ENCODE results near the gene GNAT2. TPM values are rescaled to one million over a fixed set of nuclear protein-coding genes. Genes with fewer than 3 reads are reported as not detected.
A peak's percentile ranks its signal among the peaks of the same experiment; 100 is the strongest.

The GNAT2 gene
- total and polyA plus RNA-seq, 2 experiments from 2014 or later = not detected

- TF ChIP-seq, protein P1, sequence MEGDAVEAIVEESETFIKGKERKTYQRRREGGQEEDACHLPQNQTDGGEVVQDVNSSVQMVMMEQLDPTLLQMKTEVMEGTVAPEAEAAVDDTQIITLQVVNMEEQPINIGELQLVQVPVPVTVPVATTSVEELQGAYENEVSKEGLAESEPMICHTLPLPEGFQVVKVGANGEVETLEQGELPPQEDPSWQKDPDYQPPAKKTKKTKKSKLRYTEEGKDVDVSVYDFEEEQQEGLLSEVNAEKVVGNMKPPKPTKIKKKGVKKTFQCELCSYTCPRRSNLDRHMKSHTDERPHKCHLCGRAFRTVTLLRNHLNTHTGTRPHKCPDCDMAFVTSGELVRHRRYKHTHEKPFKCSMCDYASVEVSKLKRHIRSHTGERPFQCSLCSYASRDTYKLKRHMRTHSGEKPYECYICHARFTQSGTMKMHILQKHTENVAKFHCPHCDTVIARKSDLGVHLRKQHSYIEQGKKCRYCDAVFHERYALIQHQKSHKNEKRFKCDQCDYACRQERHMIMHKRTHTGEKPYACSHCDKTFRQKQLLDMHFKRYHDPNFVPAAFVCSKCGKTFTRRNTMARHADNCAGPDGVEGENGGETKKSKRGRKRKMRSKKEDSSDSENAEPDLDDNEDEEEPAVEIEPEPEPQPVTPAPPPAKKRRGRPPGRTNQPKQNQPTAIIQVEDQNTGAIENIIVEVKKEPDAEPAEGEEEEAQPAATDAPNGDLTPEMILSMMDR (IDR thresholded peaks at IDR 0.05; ENCODE audit: low read depth, low read length) = no peak
- H3K36me3 ChIP-seq = peaks cover 2% of the 10 kb centered on the region
- H3K9me3 ChIP-seq (ENCODE audit: low read depth) = no peaks in the 10 kb centered on the region
- H3K27ac ChIP-seq = no peak overlapping the region
- no peak for DNase-seq (ENCODE audit: low read depth in 1 of 2, low spot score in 1 of 2)
- no peaks in the 10 kb centered on the region for H3K27me3 ChIP-seq
- no peaks in the 10 kb centered on the region for H3K4me1 ChIP-seq (ENCODE audit: low read depth)
- no peak overlapping the region for H3K4me3 ChIP-seq
Observed at GRCh38 chr1:109624201-109625010, 5.0 kb upstream of the GNAT2 start.

DNA sequence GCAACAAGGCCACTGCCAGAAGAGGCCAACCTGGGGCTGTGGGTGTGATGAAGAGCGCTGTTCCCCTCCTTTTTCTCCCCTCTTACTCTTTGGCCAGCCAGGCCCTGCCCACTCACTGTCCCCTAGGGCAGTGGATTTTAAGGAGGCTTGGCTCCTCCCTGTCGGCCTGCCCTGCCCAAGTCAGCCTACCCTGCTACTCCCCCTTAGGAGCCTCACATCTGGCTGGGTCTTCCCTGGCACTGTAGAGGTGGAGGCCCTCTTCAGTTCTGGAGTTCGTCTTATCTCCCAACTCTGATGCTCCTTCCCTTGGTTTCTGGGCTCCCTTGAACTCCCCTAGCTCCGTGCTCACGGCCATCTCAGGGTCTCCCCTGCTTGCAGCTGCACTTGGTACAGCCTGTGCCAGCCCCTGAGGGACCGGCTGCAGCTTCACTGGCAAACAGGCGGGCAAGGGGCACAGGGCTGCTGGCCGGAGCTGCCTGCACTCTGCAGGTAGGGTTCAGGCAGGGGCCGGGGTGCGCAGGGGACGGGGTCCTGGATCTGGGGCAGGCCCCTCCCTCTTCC is 4.3 kb upstream of the GNAT2 start:
- H3K4me1 ChIP-seq (ENCODE audit: low read depth) = no peaks in the 10 kb centered on the region

GRCh38 chr1:109622895-109623294 is 3.5 kb upstream of the GNAT2 start:
- no peak for DNase-seq (ENCODE audit: low read depth in 1 of 2, low spot score in 1 of 2)
- no peak overlapping the region for H3K4me3 ChIP-seq
- H3K4me1 ChIP-seq (ENCODE audit: low read depth) = no peaks in the 10 kb centered on the region
- no peaks in the 10 kb centered on the region for H3K9me3 ChIP-seq (ENCODE audit: low read depth)
- no peaks in the 10 kb centered on the region for H3K36me3 ChIP-seq
- no peak overlapping the region for H3K27ac ChIP-seq
- H3K27me3 ChIP-seq = no peaks in the 10 kb centered on the region
- TF ChIP-seq, protein P1 (IDR thresholded peaks at IDR 0.05; ENCODE audit: low read depth, low read length) = no peak

More for the DNA sequence above, 4.3 kb upstream of the GNAT2 start:
- Histone ChIP-seq H3K9me3 (ENCODE audit: low read depth) (no peaks in the 10 kb centered on the region), H3K27ac (no peak overlapping the region), H3K4me3 (no peak overlapping the region), H3K27me3 (no peaks in the 10 kb centered on the region), H3K36me3 (no peaks in the 10 kb centered on the region)
- TF ChIP-seq, protein P1 (IDR thresholded peaks at IDR 0.05; ENCODE audit: low read depth, low read length) = no peak
- no peak for DNase-seq (ENCODE audit: low read depth in 1 of 2, low spot score in 1 of 2)

- Histone ChIP-seq H3K27ac (no peak overlapping the region), H3K36me3 (no peaks in the 10 kb centered on the region), H3K4me1 (ENCODE audit: low read depth) (no peaks in the 10 kb centered on the region), H3K4me3 (no peak overlapping the region), H3K27me3 (no peaks in the 10 kb centered on the region), H3K9me3 (ENCODE audit: low read depth) (no peaks in the 10 kb centered on the region)
- no peak for DNase-seq (ENCODE audit: low read depth in 1 of 2, low spot score in 1 of 2)
- TF ChIP-seq, protein P1 (IDR thresholded peaks at IDR 0.05; ENCODE audit: low read depth, low read length) = no peak
Observed at GRCh38 chr1:109622137-109622892, 2.9 kb upstream of the GNAT2 start.

DNA sequence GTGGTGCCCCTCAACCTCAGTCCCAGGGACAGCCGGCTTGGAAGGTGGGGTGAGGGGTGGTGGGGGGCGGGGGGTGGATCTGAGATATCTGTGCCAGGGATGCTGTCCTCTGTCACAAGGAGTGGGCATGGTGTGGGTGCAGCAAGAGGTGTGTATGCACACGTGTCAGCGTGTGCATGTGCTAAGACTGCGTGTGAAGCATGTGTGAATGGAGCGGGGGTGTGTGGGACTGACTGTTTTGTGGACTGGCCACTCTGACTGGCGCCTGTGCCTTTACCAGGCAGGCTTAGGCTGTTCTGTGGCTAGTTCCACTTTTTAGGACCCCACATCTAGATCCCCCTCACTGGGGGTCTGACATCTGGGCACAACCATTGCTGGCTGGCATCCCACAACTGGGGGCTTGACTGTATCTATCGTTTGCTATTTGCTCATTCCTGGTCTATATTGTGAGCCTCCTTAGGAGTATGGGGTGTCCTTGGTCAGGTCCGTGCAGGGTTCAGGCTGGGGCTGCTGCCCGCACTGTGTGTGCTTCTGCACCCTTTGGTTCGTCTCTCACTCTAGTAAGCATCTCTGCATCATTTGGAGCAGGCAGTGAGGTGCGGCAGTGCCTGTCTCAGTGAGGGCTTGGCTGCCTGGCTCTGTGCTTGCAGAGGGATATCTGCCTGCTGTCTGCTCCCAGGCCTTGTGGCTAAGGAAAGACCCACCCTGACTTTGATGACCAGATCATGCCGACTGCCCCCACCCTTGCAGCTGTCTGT is 2.1 kb upstream of the GNAT2 start:
- no peak overlapping the region for H3K27ac ChIP-seq
- DNase-seq (ENCODE audit: low read depth in 1 of 2, low spot score in 1 of 2) = no peak
- H3K36me3 ChIP-seq = no peaks in the 10 kb centered on the region
- no peaks in the 10 kb centered on the region for H3K9me3 ChIP-seq (ENCODE audit: low read depth)
- H3K4me1 ChIP-seq (ENCODE audit: low read depth) = no peaks in the 10 kb centered on the region
- H3K4me3 ChIP-seq = peak overlapping the region; percentile 54
- TF ChIP-seq, protein P1 (IDR thresholded peaks at IDR 0.05; ENCODE audit: low read depth, low read length) = no peak
- no peaks in the 10 kb centered on the region for H3K27me3 ChIP-seq

Measured in cardiac muscle cell (in vitro differentiated cells and primary cell).